Fibroblast of skin of right biceps (primary cell): Measurements from ENCODE around the gene KLF13.

Experiments used
- DNase-seq: peaks from one replicate; pipeline ENCODE4 v3.0.0-alpha.2; 2013

KLF13 gene

GRCh38 chr15:31405200-31405920 lies 78.7 kb downstream of the KLF13 start:
- DNase-seq: no peak

GRCh38 chr15:31407376-31407775 lies 80.7 kb downstream of the KLF13 start:
- no peak for DNase-seq

- DNase-seq: no peak
Measured at GRCh38 chr15:31407851-31408250, 81.2 kb downstream of the KLF13 start.

- DNase-seq: no peak
Measured at GRCh38 chr15:31408724-31409123, 82.1 kb downstream of the KLF13 start.

GRCh38 chr15:31409171-31409570 lies 82.5 kb downstream of the KLF13 start:
- no peak for DNase-seq

GRCh38 chr15:31412824-31413223 lies 86.2 kb downstream of the KLF13 start:
- DNase-seq: no peak

- DNase-seq: no peak
Measured at GRCh38 chr15:31415201-31415600, 88.6 kb downstream of the KLF13 start.

GRCh38 chr15:31419820-31420219 lies 93.2 kb downstream of the KLF13 start:
- no peak for DNase-seq

GRCh38 chr15:31427411-31427810 lies 100.8 kb downstream of the KLF13 start:
- peak; percentile 22 for DNase-seq
